Stimulated activated CD8-positive, alpha-beta memory T cell treated with anti-CD3 and anti-CD28 coated beads, Interleukin-7, amount 100 ng/mL, for 1 hour (primary cell): Measurements from ENCODE around the gene THOC1.

Experiments used
- DNase-seq, 2 donors: peaks; one replicate each; pipeline ENCODE4 v3.0.0-alpha.2; 2020; ENCODE audit warnings: low read depth in 2 of 2

The THOC1 gene

GRCh38 chr18:285817-286216 is 18.0 kb upstream of the THOC1 start:
- DNase-seq = no peak

GRCh38 chr18:275486-275885 is 7.6 kb upstream of the THOC1 start:
- no peak for DNase-seq

GRCh38 chr18:274313-274712 is 6.5 kb upstream of the THOC1 start:
- DNase-seq = no peak

GRCh38 chr18:273525-273924 is 5.7 kb upstream of the THOC1 start:
- DNase-seq = no peak

- no peak for DNase-seq
Measured at GRCh38 chr18:272650-273049, 4.8 kb upstream of the THOC1 start.

- no peak for DNase-seq
Measured at GRCh38 chr18:269480-270095, 1.7 kb upstream of the THOC1 start.

GRCh38 chr18:267380-267687 is 513 bp downstream of the THOC1 start:
- no peak for DNase-seq

GRCh38 chr18:261398-262073 is 6.3 kb downstream of the THOC1 start:
- DNase-seq = no peak

GRCh38 chr18:260547-260946 is 7.3 kb downstream of the THOC1 start:
- no peak for DNase-seq

- DNase-seq = no peak
Measured at GRCh38 chr18:255171-255570, 12.7 kb downstream of the THOC1 start.

- DNase-seq = no peak
Measured at GRCh38 chr18:253121-253520, 14.7 kb downstream of the THOC1 start.

- no peak for DNase-seq
Measured at GRCh38 chr18:251572-251971, 16.3 kb downstream of the THOC1 start.

GRCh38 chr18:250685-251084 is 17.2 kb downstream of the THOC1 start:
- no peak for DNase-seq

GRCh38 chr18:248053-248452 is 19.8 kb downstream of the THOC1 start:
- no peak for DNase-seq

GRCh38 chr18:245282-245847 is 22.5 kb downstream of the THOC1 start:
- DNase-seq = no peak

- DNase-seq = no peak
Measured at GRCh38 chr18:240175-240574, 27.7 kb downstream of the THOC1 start.

GRCh38 chr18:231563-231962 is 36.3 kb downstream of the THOC1 start:
- DNase-seq = no peak

GRCh38 chr18:228586-228985 is 39.3 kb downstream of the THOC1 start:
- no peak for DNase-seq

GRCh38 chr18:227902-228301 is 39.9 kb downstream of the THOC1 start:
- no peak for DNase-seq

- DNase-seq = no peak
Measured at GRCh38 chr18:227374-227773, 40.5 kb downstream of the THOC1 start.

GRCh38 chr18:225745-226144 is 42.1 kb downstream of the THOC1 start:
- DNase-seq = no peak

GRCh38 chr18:220708-221107 is 47.1 kb downstream of the THOC1 start:
- no peak for DNase-seq

- DNase-seq = no peak
Measured at GRCh38 chr18:217532-218336, 50.1 kb downstream of the THOC1 start.
